ENCODE results near the gene ANKAR.
"Not testable (repeated sequence)": the region's sequence is repeated elsewhere in the genome, so short reads cannot be mapped to it uniquely, and the experiment has no call there.

The ANKAR gene

GRCh38 chr2:189681203-189681602 is 6.7 kb downstream of the ANKAR start:
- no peaks in the 10 kb centered on the region for H3K9me3 ChIP-seq (ENCODE audit: control insufficient read depth, low read length)
- H3K4me1 ChIP-seq (ENCODE audit: control insufficient read depth, insufficient read depth, low read length, poor library complexity, severe bottlenecking) = peaks cover 5% of the 10 kb centered on the region
- DNase-seq = no peak
- H3K27me3 ChIP-seq (replicated peaks; ENCODE audit: control insufficient read depth, insufficient read depth, low read length, poor library complexity, severe bottlenecking) = no peaks in the 10 kb centered on the region
- no peaks in the 10 kb centered on the region for H3K36me3 ChIP-seq (ENCODE audit: control insufficient read depth, insufficient read depth, low read length)
- H3K27ac ChIP-seq (ENCODE audit: insufficient read depth, low read length, poor library complexity, severe bottlenecking) = no peak overlapping the region
- H3K4me3 ChIP-seq (ENCODE audit: insufficient read depth, low read depth, low read length, poor library complexity, severe bottlenecking) = no peak overlapping the region

DNA sequence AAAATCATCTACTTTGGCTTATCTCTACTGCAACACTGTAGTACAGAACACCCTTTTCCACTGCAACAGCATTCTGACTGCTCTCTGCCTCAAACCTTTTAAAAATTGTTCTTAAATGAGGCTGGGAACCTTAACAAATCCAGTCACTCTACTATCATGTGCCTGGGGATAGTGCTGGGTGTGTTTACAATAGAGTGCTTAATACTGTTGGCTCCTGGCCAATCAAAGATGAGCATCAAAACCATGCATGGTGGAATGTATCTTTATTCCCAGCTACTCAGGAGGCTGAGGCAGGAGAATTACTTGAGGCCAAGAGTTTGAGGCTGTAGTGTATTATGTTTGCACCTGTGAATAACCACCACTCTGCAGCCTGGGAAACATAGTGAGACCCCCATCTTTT is 7.4 kb downstream of the ANKAR start:
- H3K27me3 ChIP-seq (replicated peaks; ENCODE audit: control insufficient read depth, insufficient read depth, low read length, poor library complexity, severe bottlenecking) = no peaks in the 10 kb centered on the region
- no peak overlapping the region for H3K4me3 ChIP-seq (ENCODE audit: insufficient read depth, low read depth, low read length, poor library complexity, severe bottlenecking)
- H3K4me1 ChIP-seq (ENCODE audit: control insufficient read depth, insufficient read depth, low read length, poor library complexity, severe bottlenecking) = peaks cover 5% of the 10 kb centered on the region
- H3K27ac ChIP-seq (ENCODE audit: insufficient read depth, low read length, poor library complexity, severe bottlenecking) = no peak overlapping the region
- no peaks in the 10 kb centered on the region for H3K9me3 ChIP-seq (ENCODE audit: control insufficient read depth, low read length)
- DNase-seq = no peak
- H3K36me3 ChIP-seq (ENCODE audit: control insufficient read depth, insufficient read depth, low read length) = no peaks in the 10 kb centered on the region

GRCh38 chr2:189683348-189683747 is 8.9 kb downstream of the ANKAR start:
- Histone ChIP-seq H3K36me3 (ENCODE audit: control insufficient read depth, insufficient read depth, low read length) (no peaks in the 10 kb centered on the region), H3K27me3 (replicated peaks; ENCODE audit: control insufficient read depth, insufficient read depth, low read length, poor library complexity, severe bottlenecking) (no peaks in the 10 kb centered on the region), H3K4me3 (ENCODE audit: insufficient read depth, low read depth, low read length, poor library complexity, severe bottlenecking) (no peak overlapping the region), H3K9me3 (ENCODE audit: control insufficient read depth, low read length) (no peaks in the 10 kb centered on the region), H3K4me1 (ENCODE audit: control insufficient read depth, insufficient read depth, low read length, poor library complexity, severe bottlenecking) (peaks cover 5% of the 10 kb centered on the region), H3K27ac (ENCODE audit: insufficient read depth, low read length, poor library complexity, severe bottlenecking) (no peak overlapping the region)
- no peak for DNase-seq

DNA sequence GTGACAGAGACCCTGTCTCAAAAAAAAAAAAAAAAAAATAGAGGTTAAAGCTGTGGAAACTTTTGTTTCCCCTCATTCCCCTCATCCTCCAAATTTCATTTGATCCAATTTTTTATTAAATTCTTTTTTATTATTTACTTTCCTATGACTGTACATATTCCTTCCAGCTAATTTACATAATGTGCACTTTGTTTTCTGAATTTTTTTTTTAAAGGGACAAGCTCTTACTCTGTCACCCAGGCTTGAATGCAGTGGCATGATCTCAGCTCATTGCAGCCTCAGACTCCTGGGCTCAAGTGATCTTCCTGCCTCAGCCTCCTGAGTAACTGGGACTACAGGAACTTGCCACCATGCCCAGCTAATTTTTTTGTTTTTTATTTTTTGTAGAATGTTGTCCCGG is 10.3 kb downstream of the ANKAR start:
- Histone ChIP-seq H3K4me3 (ENCODE audit: insufficient read depth, low read depth, low read length, poor library complexity, severe bottlenecking) (no peak overlapping the region), H3K36me3 (ENCODE audit: control insufficient read depth, insufficient read depth, low read length) (no peaks in the 10 kb centered on the region), H3K9me3 (ENCODE audit: control insufficient read depth, low read length) (no peaks in the 10 kb centered on the region), H3K27me3 (replicated peaks; ENCODE audit: control insufficient read depth, insufficient read depth, low read length, poor library complexity, severe bottlenecking) (no peaks in the 10 kb centered on the region), H3K27ac (ENCODE audit: insufficient read depth, low read length, poor library complexity, severe bottlenecking) (no peak overlapping the region), H3K4me1 (ENCODE audit: control insufficient read depth, insufficient read depth, low read length, poor library complexity, severe bottlenecking) (peaks cover 5% of the 10 kb centered on the region)
- no peak for DNase-seq

- DNase-seq = no peak
- no peaks in the 10 kb centered on the region for H3K9me3 ChIP-seq (ENCODE audit: control insufficient read depth, low read length)
- no peaks in the 10 kb centered on the region for H3K27me3 ChIP-seq (replicated peaks; ENCODE audit: control insufficient read depth, insufficient read depth, low read length, poor library complexity, severe bottlenecking)
- peaks cover 5% of the 10 kb centered on the region for H3K4me1 ChIP-seq (ENCODE audit: control insufficient read depth, insufficient read depth, low read length, poor library complexity, severe bottlenecking)
- H3K27ac ChIP-seq (ENCODE audit: insufficient read depth, low read length, poor library complexity, severe bottlenecking) = no peak overlapping the region
- H3K36me3 ChIP-seq (ENCODE audit: control insufficient read depth, insufficient read depth, low read length) = no peaks in the 10 kb centered on the region
- H3K4me3 ChIP-seq (ENCODE audit: insufficient read depth, low read depth, low read length, poor library complexity, severe bottlenecking) = no peak overlapping the region
Observed at GRCh38 chr2:189685540-189686229, 11.2 kb downstream of the ANKAR start.

GRCh38 chr2:189687796-189688195 is 13.3 kb downstream of the ANKAR start:
- not testable (repeated sequence) for H3K9me3 ChIP-seq (ENCODE audit: control insufficient read depth, low read length); DNase-seq; H3K36me3 ChIP-seq (ENCODE audit: control insufficient read depth, insufficient read depth, low read length); H3K4me3 ChIP-seq (ENCODE audit: insufficient read depth, low read depth, low read length, poor library complexity, severe bottlenecking); H3K27ac ChIP-seq (ENCODE audit: insufficient read depth, low read length, poor library complexity, severe bottlenecking); H3K4me1 ChIP-seq (ENCODE audit: control insufficient read depth, insufficient read depth, low read length, poor library complexity, severe bottlenecking); H3K27me3 ChIP-seq (replicated peaks; ENCODE audit: control insufficient read depth, insufficient read depth, low read length, poor library complexity, severe bottlenecking)

- H3K4me3 ChIP-seq (ENCODE audit: insufficient read depth, low read depth, low read length, poor library complexity, severe bottlenecking) = no peak overlapping the region
- no peaks in the 10 kb centered on the region for H3K4me1 ChIP-seq (ENCODE audit: control insufficient read depth, insufficient read depth, low read length, poor library complexity, severe bottlenecking)
- no peak for DNase-seq
- H3K9me3 ChIP-seq (ENCODE audit: control insufficient read depth, low read length) = no peaks in the 10 kb centered on the region
- H3K27me3 ChIP-seq (replicated peaks; ENCODE audit: control insufficient read depth, insufficient read depth, low read length, poor library complexity, severe bottlenecking) = no peaks in the 10 kb centered on the region
- no peaks in the 10 kb centered on the region for H3K36me3 ChIP-seq (ENCODE audit: control insufficient read depth, insufficient read depth, low read length)
- H3K27ac ChIP-seq (ENCODE audit: insufficient read depth, low read length, poor library complexity, severe bottlenecking) = no peak overlapping the region
Observed at GRCh38 chr2:189696223-189696622, 21.8 kb downstream of the ANKAR start.

DNA sequence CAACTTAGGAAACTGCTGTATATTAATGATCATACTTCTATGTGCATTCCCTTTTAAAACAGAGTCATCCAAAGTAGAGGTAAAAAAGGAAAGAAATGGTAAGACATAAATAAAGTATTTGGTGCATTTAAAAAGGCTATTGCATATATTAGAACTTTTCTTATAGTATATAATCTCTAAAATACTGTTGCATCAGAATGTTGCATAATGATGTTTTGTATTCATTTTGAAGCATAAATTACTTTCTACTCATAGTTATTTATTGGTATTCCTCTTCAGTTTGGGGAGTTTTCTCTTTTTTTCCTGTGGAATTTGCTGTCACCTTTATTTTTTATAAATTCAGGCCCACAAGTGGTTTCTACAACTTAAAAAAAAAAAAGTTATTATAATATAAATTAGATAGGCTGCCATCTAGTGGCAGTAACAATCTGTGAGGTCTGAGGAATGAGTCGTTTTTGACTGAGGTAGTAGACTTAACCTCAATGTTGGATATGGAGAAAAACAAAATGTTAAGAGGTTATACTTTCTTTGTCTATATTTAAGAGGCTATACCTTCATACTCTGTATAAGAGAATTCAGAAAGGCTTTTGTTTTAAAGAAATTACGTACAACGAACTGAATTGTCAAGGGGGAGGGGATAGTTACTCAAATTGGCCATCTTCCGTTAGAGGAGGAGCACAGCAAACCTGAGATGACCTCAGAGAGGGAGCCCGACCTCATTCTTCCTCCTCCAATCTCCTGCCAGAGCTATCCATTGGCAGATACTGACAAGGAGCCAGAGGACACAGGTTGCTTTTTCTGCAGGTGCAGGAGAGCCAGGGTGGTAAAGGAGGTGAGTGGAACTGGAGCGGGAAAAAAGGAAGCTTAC is 23.8 kb downstream of the ANKAR start:
- no peaks in the 10 kb centered on the region for H3K36me3 ChIP-seq (ENCODE audit: control insufficient read depth, insufficient read depth, low read length)
- no peaks in the 10 kb centered on the region for H3K4me1 ChIP-seq (ENCODE audit: control insufficient read depth, insufficient read depth, low read length, poor library complexity, severe bottlenecking)
- H3K27ac ChIP-seq (ENCODE audit: insufficient read depth, low read length, poor library complexity, severe bottlenecking) = no peak overlapping the region
- H3K4me3 ChIP-seq (ENCODE audit: insufficient read depth, low read depth, low read length, poor library complexity, severe bottlenecking) = no peak overlapping the region
- DNase-seq = peak in 1 of 3 donors; percentile 15
- H3K9me3 ChIP-seq (ENCODE audit: control insufficient read depth, low read length) = no peaks in the 10 kb centered on the region
- no peaks in the 10 kb centered on the region for H3K27me3 ChIP-seq (replicated peaks; ENCODE audit: control insufficient read depth, insufficient read depth, low read length, poor library complexity, severe bottlenecking)

- Histone ChIP-seq H3K4me1 (ENCODE audit: control insufficient read depth, insufficient read depth, low read length, poor library complexity, severe bottlenecking) (no peaks in the 10 kb centered on the region), H3K9me3 (ENCODE audit: control insufficient read depth, low read length) (no peaks in the 10 kb centered on the region), H3K4me3 (ENCODE audit: insufficient read depth, low read depth, low read length, poor library complexity, severe bottlenecking) (no peak overlapping the region), H3K36me3 (ENCODE audit: control insufficient read depth, insufficient read depth, low read length) (no peaks in the 10 kb centered on the region), H3K27ac (ENCODE audit: insufficient read depth, low read length, poor library complexity, severe bottlenecking) (no peak overlapping the region), H3K27me3 (replicated peaks; ENCODE audit: control insufficient read depth, insufficient read depth, low read length, poor library complexity, severe bottlenecking) (no peaks in the 10 kb centered on the region)
- DNase-seq = no peak
Observed at GRCh38 chr2:189700681-189701080, 26.2 kb downstream of the ANKAR start.

GRCh38 chr2:189702071-189702470 is 27.6 kb downstream of the ANKAR start:
- H3K4me3 ChIP-seq (ENCODE audit: insufficient read depth, low read depth, low read length, poor library complexity, severe bottlenecking) = no peak overlapping the region
- DNase-seq = no peak
- H3K27me3 ChIP-seq (replicated peaks; ENCODE audit: control insufficient read depth, insufficient read depth, low read length, poor library complexity, severe bottlenecking) = no peaks in the 10 kb centered on the region
- H3K27ac ChIP-seq (ENCODE audit: insufficient read depth, low read length, poor library complexity, severe bottlenecking) = no peak overlapping the region
- H3K36me3 ChIP-seq (ENCODE audit: control insufficient read depth, insufficient read depth, low read length) = no peaks in the 10 kb centered on the region
- no peaks in the 10 kb centered on the region for H3K9me3 ChIP-seq (ENCODE audit: control insufficient read depth, low read length)
- H3K4me1 ChIP-seq (ENCODE audit: control insufficient read depth, insufficient read depth, low read length, poor library complexity, severe bottlenecking) = no peaks in the 10 kb centered on the region
